A549 (cell line): ENCODE measurements around the gene GPATCH4.

ENCODE experiments used
- CTCF ChIP-seq: fragments of >200 bp; sonication (Bioruptor Twin); formaldehyde crosslinking; IDR thresholded peaks from 3 replicates; pipeline ENCODE4 v1.5.1; 2016
- NR3C1 ChIP-seq: fragments of >200 bp; sonication (Bioruptor Twin); formaldehyde crosslinking; IDR thresholded peaks from 3 replicates; pipeline ENCODE4 v1.6.1; 2017
- PHF8 ChIP-seq: fragments of 200-600 bp; sonication (generic); IDR thresholded peaks from 2 replicates; pipeline ENCODE4 v1.6.1; 2016; ENCODE audit warnings: low read depth, mild to moderate bottlenecking, antibody characterized with exemption, moderate library complexity, borderline replicate concordance

GRCh38 chr1:156572663-156573018 is 28.6 kb downstream of the GPATCH4 start:
- TF ChIP-seq PHF8 (no peak), NR3C1 (no peak), CTCF (no peak)
